ENCODE results near the gene ASB6.
"Not testable (repeated sequence)": the region's sequence is repeated elsewhere in the genome, so short reads cannot be mapped to it uniquely, and the experiment has no call there.

ASB6 gene

GRCh38 chr9:129604766-129605163, 37.2 kb downstream of the ASB6 start:
- no peak for DNase-seq

GRCh38 chr9:129604056-129604765, 37.7 kb downstream of the ASB6 start:
- no peak for DNase-seq

- DNase-seq = no peak
Measured at GRCh38 chr9:129602598-129603415, 39.1 kb downstream of the ASB6 start.

GRCh38 chr9:129601082-129601674, 40.8 kb downstream of the ASB6 start:
- DNase-seq = no peak

- DNase-seq = no peak
Measured at GRCh38 chr9:129598089-129598596, 43.8 kb downstream of the ASB6 start.

- no peak for DNase-seq
Measured at GRCh38 chr9:129597355-129598088, 44.4 kb downstream of the ASB6 start.

GRCh38 chr9:129596541-129597331, 45.2 kb downstream of the ASB6 start:
- no peak for DNase-seq

- no peak for DNase-seq
Measured at GRCh38 chr9:129595903-129596540, 45.9 kb downstream of the ASB6 start.

GRCh38 chr9:129595311-129595741, 46.6 kb downstream of the ASB6 start:
- DNase-seq = no peak

- no peak for DNase-seq
Measured at GRCh38 chr9:129594632-129595031, 47.3 kb downstream of the ASB6 start.

- not testable (repeated sequence) for DNase-seq
Measured at GRCh38 chr9:129592790-129593189, 49.2 kb downstream of the ASB6 start.

GRCh38 chr9:129591916-129592315, 50.0 kb downstream of the ASB6 start:
- DNase-seq = no peak

GRCh38 chr9:129590466-129590865, 51.5 kb downstream of the ASB6 start:
- no peak for DNase-seq

- no peak for DNase-seq
Measured at GRCh38 chr9:129587487-129588262, 54.3 kb downstream of the ASB6 start.

GRCh38 chr9:129586685-129587084, 55.3 kb downstream of the ASB6 start:
- DNase-seq = no peak

GRCh38 chr9:129586245-129586644, 55.7 kb downstream of the ASB6 start:
- no peak for DNase-seq

- no peak for DNase-seq
Measured at GRCh38 chr9:129585352-129585751, 56.6 kb downstream of the ASB6 start.
